C4-2B (cell line): ENCODE results near the gene SLC16A10.
A peak's percentile ranks its signal among the peaks of the same experiment; 100 is the strongest.

ENCODE experiments used
- H3K27ac ChIP-seq: fragments of 450-650 bp; 2 replicates; pipeline ENCODE4 v1.5.1; 2017
- CTCF ChIP-seq: fragments of 450-650 bp; conservative IDR thresholded peaks from 2 replicates; pipeline ENCODE4 v1.5.1; 2017; ENCODE audit warnings: mild to moderate bottlenecking
- ZFX ChIP-seq: fragments of 450-650 bp; IDR thresholded peaks from 2 replicates; pipeline ENCODE4 v1.6.1; 2017

SLC16A10 gene

DNA sequence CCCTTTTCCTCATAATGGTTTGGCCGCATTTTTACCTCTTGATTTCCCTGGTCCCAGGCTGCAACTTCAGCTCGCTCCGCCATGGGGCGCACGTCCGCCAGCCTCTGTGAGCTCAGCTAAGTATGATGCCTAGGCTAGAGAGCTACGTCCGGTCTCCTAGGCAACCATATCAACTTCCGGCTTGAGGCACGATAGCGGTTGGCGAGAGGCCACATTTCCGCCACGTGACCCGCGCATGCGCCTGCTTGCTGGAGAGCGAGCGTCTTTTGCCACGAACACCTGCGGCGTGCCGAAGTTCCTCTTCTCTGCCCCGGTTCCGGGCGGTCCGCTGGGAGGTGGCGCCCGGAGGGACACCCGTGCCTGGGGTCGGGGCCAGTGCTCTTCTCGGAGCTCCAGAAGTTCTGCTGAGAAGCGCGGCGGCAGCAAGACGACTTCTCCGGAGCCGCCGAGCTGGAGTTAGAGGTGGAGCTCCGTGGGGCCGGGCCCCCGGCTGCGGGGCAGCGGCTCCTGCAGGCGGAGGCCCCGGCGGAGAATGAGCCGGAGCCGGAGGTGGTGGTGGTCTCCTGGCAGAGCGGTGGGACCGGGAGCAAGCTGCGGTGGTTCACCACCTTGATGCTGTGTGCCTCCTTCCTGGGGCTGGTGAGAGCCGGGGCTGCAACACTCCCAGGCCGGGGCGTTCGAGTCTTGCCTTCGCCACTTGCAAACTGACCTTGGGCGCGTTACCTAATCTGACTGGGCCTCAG, 172.0 kb downstream of the SLC16A10 start:
- peak; percentile 62 for TF ChIP-seq ZFX
- peak; percentile 94 for TF ChIP-seq CTCF
- peak overlapping the region; percentile 74 for H3K27ac ChIP-seq

GRCh38 chr6:111260570-111261298, 173.4 kb downstream of the SLC16A10 start:
- no peak for TF ChIP-seq ZFX
- TF ChIP-seq CTCF: no peak
- no peak overlapping the region for H3K27ac ChIP-seq

DNA sequence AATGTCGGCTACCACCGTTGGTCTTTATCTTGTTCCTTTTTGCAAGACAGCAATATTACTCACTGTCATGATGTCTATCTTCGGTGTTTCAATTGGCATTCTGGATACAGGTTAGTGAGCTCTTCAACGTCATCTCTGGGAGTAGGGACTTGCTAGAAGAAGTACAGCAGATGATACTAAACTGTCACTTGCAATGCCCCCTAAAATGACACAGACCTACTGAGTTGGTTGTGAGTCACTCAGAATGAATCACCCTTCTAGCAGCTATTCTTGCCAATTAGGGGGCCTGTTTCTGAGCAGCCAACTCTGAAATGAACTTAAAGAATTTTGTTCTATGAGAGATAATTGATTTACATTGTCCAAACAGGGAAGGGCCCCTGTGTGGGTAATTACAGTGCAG, 176.5 kb downstream of the SLC16A10 start:
- H3K27ac ChIP-seq: no peak overlapping the region
- TF ChIP-seq ZFX (no peak), CTCF (no peak)

GRCh38 chr6:111265842-111266241, 178.5 kb downstream of the SLC16A10 start:
- no peak overlapping the region for H3K27ac ChIP-seq

DNA sequence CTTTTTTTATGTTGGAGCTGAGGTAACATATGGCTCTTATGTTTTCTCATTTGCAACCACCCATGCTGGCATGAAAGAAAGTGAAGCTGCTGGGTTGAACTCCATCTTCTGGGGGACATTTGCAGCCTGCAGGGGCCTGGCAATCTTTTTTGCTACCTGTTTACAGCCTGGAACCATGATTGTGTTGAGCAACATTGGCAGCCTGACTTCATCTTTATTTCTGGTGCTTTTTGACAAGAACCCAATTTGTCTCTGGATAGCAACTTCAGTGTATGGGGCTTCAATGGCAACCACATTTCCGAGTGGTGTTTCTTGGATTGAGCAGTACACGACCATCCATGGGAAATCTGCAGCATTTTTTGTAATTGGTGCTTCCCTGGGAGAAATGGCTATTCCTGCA, 179.0 kb downstream of the SLC16A10 start:
- no peak for TF ChIP-seq ZFX
- no peak for TF ChIP-seq CTCF
- no peak overlapping the region for H3K27ac ChIP-seq

More at GRCh38 chr6:111265842-111266241, 178.5 kb downstream of the SLC16A10 start:
- TF ChIP-seq CTCF (no peak), ZFX (no peak)

- H3K27ac ChIP-seq: no peak overlapping the region
- TF ChIP-seq CTCF (no peak), ZFX (no peak)
Observed at GRCh38 chr6:111267764-111268333, 180.5 kb downstream of the SLC16A10 start.

DNA sequence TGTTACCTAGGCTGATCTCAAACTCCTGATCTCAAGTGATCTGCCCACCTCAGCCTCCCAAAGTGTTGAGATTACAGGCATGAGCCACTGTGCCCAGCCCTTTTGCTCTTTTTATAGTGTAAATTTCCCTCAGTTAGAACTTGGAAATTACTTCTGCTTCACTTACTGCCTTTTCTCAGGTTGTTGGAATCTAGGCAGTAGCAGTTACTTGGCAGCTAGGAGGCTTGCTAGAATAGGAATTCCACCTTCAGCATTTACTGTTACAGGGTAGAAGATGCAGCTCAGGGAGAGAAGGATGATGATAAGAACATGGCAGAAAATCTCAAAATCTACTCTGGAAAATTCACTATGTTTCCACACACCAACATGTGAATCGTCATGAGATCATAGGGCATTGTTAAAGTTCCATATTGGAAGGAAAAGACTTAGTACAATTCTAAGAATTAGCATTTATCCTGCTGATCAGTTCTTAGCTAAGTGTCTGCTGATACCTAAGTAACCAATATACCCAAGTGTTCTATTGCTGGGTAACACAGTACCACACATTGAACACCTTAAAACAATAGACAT, 182.2 kb downstream of the SLC16A10 start:
- H3K27ac ChIP-seq: no peak overlapping the region
- TF ChIP-seq ZFX (no peak), CTCF (no peak)
